Endometrium (tissue), 2 donors: ENCODE results near the gene PRAME.
"Not testable (repeated sequence)": the region's sequence is repeated elsewhere in the genome, so short reads cannot be mapped to it uniquely, and the experiment has no call there.

Experiments
- FAIRE-seq: peaks from 2 replicates; lab custom pipeline; 2012; peaks lifted over from hg19 to GRCh38; lab: Jason Lieb, UNC
- donor health status: control.
- donor health status: control.

Gene PRAME

DNA sequence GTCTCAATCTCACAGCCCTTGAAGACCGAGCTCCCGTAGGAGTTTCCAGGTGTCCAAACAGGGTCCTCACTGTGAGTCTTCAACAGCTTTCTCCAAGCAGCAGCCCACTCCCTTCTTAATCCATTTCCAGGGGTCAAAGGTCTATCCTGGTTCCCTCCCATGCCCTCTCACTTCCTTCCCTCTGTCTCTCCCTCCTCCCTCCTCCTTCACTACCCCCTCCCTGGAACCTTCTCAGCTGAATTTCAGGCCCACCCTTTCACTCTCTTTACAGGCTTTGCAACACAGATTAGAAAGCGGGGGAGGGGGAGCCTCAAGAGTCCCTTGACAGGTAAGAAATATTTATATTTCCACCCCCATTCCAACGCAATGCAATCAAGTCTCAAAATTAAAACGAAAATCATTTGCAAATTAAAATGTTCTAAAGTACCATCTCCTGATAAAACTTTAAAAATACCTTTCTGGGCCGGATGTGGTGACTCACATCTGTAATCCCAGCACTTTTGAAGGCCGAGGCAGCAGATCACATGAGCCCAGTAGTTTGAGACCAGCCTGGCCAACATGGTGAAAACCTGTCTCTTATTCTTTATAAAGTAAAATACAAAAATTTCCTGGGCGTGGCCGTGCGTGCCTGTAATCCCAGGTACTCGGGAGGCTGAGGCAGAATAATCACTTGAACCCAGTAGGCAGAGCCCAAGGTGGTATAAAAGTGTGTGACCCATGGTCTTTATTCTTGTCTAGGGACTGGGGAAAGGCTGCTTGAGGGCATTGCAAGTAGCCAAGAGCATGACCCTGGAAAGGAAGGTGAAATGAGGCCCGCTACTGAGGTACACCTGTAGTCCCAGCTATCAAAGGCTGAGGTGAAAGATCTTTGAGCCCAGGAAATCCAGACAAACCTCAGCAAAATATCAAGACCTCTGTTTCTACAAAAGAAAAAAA, 38.1 kb downstream of the PRAME start:
- no peak for FAIRE-seq

GRCh38 chr22:22520020-22520656, 38.9 kb downstream of the PRAME start, which contains the start of gene ZNF280A:
Gene ZNF280A, minus strand, starts transcription at chr22:22520270. Its CDS starts 4,640 bp downstream, at chr22:22515630.
- FAIRE-seq: no peak

DNA sequence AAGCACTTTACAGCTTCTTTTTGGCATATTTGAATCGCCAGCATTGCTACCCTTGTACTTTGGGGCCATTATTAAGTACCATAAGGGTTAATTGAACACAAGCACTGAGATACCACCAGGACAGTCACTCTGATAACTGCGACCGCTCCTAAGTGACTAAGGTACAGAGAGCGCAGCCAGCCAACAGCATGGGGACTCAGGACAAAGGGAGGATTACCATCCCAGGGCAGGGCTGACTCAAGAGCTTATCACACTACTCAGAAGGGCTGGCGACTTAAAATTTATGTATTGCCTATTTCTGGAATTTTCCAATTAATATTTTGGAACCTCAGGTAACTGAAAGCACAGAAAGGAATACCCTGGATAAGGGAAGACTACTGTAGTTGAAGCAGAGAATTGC, 39.5 kb downstream of the PRAME start:
- no peak for FAIRE-seq

- FAIRE-seq: no peak
Observed at GRCh38 chr22:22516992-22517391, 42.1 kb downstream of the PRAME start.

GRCh38 chr22:22515890-22516289, 43.2 kb downstream of the PRAME start:
- no peak for FAIRE-seq

- FAIRE-seq: not testable (repeated sequence)
Observed at GRCh38 chr22:22514431-22514830, 44.6 kb downstream of the PRAME start.

GRCh38 chr22:22513619-22514018, 45.4 kb downstream of the PRAME start:
- no peak for FAIRE-seq

GRCh38 chr22:22512951-22513350, 46.1 kb downstream of the PRAME start:
- no peak for FAIRE-seq

DNA sequence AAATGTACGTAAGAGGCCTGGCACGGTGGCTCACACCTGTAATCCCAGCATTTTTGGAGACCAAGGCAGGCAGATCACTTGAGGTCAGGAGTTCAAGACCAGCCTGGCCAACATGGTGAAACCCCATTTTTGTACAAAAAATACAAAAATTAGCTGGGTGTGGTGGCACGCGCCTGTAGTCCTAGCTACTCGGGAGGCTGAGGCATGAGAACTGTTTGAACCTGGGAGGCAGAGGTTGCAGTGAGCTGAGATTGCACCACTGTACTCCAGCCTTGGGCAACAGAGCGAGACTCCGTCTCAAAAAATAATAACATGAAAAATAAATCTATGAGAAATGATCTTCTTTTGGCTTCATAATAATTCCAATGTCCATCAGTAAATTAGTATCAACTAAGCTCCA, 48.2 kb downstream of the PRAME start:
- FAIRE-seq: not testable (repeated sequence)

- FAIRE-seq: not testable (repeated sequence)
Observed at GRCh38 chr22:22509912-22510311, 49.2 kb downstream of the PRAME start.

DNA sequence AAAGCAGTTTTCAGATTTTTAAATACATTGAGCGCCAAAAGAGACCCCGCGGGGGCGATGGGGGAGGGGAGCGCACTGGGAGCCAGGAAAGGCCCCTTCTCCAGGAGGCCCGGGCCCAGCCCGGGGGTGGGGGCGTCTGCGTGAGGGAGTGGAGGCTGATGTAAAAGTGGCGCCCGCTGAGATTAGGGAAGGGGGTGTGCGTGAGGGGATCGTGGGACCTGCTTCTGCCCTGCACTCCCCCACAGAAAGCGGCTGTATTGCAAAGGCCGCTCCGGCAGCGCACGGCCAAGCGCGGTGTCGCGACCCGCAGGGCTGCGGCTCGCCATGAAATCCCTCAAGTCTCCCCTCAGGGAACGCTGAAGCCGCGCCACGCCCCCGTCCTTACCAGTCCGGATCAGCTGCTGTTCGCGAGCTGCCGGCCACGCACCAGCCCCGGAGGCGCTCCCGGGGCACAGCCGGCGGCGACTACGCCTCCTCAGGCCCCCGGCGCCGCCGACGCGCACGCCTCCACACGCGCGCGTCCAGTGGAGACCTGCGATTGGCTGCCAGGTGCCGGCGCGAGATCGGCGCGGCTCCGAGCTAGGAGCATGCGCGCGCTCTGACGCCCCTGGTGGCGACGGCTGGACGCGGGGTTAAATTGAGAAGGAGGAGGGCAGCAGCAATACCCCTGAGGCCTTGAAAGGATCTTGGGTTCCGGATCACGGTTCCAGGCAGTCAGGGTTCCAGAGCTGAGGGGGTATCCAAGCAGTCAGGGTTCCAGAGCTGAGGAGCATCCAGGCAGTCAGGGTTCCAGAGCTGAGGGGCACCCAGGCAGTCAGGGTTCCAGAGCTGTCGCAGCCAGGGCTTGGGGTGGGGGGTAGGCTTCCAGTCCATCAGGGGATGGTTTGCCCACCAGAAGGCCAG, 50.5 kb downstream of the PRAME start, which contains the start of gene ZNF280B:
ZNF280B (minus strand) TSS at position 469 of the 903 bp plus-strand sequence. CDS start 19,344 bp downstream, outside the sequence.
- no peak for FAIRE-seq

GRCh38 chr22:22507743-22508273, 51.3 kb downstream of the PRAME start:
- FAIRE-seq: no peak

- no peak for FAIRE-seq
Observed at GRCh38 chr22:22506736-22507135, 52.3 kb downstream of the PRAME start.

DNA sequence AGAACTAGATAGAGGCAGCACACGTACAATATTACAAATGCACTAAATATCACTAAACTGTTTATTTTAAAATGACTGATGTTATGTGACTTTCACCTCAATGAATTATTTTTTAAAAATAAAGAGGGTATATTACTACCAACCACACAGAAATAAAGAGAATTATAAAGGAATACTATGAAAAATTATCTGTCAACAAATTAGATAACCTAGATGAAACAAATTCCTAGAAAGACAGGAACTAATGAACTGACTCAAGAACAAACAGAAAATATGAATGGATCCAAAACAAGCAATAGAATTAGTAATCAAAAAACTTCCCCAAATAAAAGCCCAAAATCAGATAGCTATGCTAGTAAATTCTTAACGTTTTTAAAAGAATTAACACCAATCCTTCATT, 60.8 kb downstream of the PRAME start:
- FAIRE-seq: no peak
